ENCODE results near the gene AATK. TPM values are rescaled to one million over a fixed set of nuclear protein-coding genes. Genes with fewer than 3 reads are reported as not detected.

Gene AATK
- total and polyA plus RNA-seq, 4 donors, result 9.6 to 54.6 (median 23.7) TPM

- no peaks in the 10 kb centered on the region for H3K36me3 ChIP-seq (ENCODE audit: control insufficient read depth in 4 of 4, insufficient read depth in 4 of 4, low read length in 4 of 4)
- no peak for TF ChIP-seq CTCF (IDR thresholded peaks at IDR 0.05; ENCODE audit: control extremely low read depth, extremely low read depth)
- no peaks in the 10 kb centered on the region for H3K27me3 ChIP-seq (ENCODE audit: control insufficient read depth in 3 of 3, insufficient read depth in 3 of 3, low read length in 2 of 3)
- H3K4me1 ChIP-seq (ENCODE audit: control insufficient read depth in 5 of 5, insufficient read depth in 5 of 5, low read length in 5 of 5), result peaks cover 0 to 2% (median 0%) of the 10 kb centered on the region in 5 donors
- no peak overlapping the region for H3K27ac ChIP-seq (ENCODE audit: low read depth in 1 of 2, low read length in 1 of 2)
- no peak overlapping the region for H3K4me3 ChIP-seq
- DNase-seq, result no peak
- WGBS, 2 donors, result 85% methylated on average over 17 of the region's 17 CpGs
- no peaks in the 10 kb centered on the region for H3K9me3 ChIP-seq (ENCODE audit: control insufficient read depth in 4 of 4, insufficient read depth in 3 of 4, low read length in 3 of 4)
- no peak for ATAC-seq (ENCODE audit: insufficient read depth, low FRiP score)
- H3K9ac ChIP-seq (ENCODE audit: insufficient read depth in 1 of 2, low read length in 2 of 2), result no peak overlapping the region
Measured at GRCh38 chr17:81143717-81144422, 22.2 kb downstream of the AATK start.

GRCh38 chr17:81143200-81143527, 22.9 kb downstream of the AATK start:
- H3K27me3 ChIP-seq (ENCODE audit: control insufficient read depth in 3 of 3, insufficient read depth in 3 of 3, low read length in 2 of 3), result no peaks in the 10 kb centered on the region
- H3K4me1 ChIP-seq (ENCODE audit: control insufficient read depth in 5 of 5, insufficient read depth in 5 of 5, low read length in 5 of 5), result peaks cover 0 to 2% (median 0%) of the 10 kb centered on the region in 5 donors
- DNase-seq, result no peak
- WGBS, 2 donors, result 69 to 88% methylated on average over 3 to 11 of the region's 11 CpGs
- no peak overlapping the region for H3K9ac ChIP-seq (ENCODE audit: insufficient read depth in 1 of 2, low read length in 2 of 2)
- no peak overlapping the region for H3K27ac ChIP-seq (ENCODE audit: low read depth in 1 of 2, low read length in 1 of 2)
- H3K9me3 ChIP-seq (ENCODE audit: control insufficient read depth in 4 of 4, insufficient read depth in 3 of 4, low read length in 3 of 4), result no peaks in the 10 kb centered on the region
- no peak for ATAC-seq (ENCODE audit: insufficient read depth, low FRiP score)
- no peak overlapping the region for H3K4me3 ChIP-seq
- no peak for TF ChIP-seq CTCF (IDR thresholded peaks at IDR 0.05; ENCODE audit: control extremely low read depth, extremely low read depth)
- H3K36me3 ChIP-seq (ENCODE audit: control insufficient read depth in 4 of 4, insufficient read depth in 4 of 4, low read length in 4 of 4), result no peaks in the 10 kb centered on the region

- DNase-seq (peak; percentile 83 to 85 (median 84)), ATAC-seq (ENCODE audit: insufficient read depth, low FRiP score) (peak; percentile 63)
- 34 to 49% methylated on average over 24 to 25 of the region's 25 CpGs for WGBS, 2 donors
- H3K36me3 ChIP-seq (ENCODE audit: control insufficient read depth in 4 of 4, insufficient read depth in 4 of 4, low read length in 4 of 4), result no peaks in the 10 kb centered on the region
- peak; percentile 81 for TF ChIP-seq CTCF (IDR thresholded peaks at IDR 0.05; ENCODE audit: control extremely low read depth, extremely low read depth)
- no peak overlapping the region for H3K9ac ChIP-seq (ENCODE audit: insufficient read depth in 1 of 2, low read length in 2 of 2)
- H3K27me3 ChIP-seq (ENCODE audit: control insufficient read depth in 3 of 3, insufficient read depth in 3 of 3, low read length in 2 of 3), result no peaks in the 10 kb centered on the region
- H3K4me3 ChIP-seq, result no peak overlapping the region
- no peaks in the 10 kb centered on the region for H3K9me3 ChIP-seq (ENCODE audit: control insufficient read depth in 4 of 4, insufficient read depth in 3 of 4, low read length in 3 of 4)
- H3K27ac ChIP-seq (ENCODE audit: low read depth in 1 of 2, low read length in 1 of 2), result no peak overlapping the region
- peaks cover 0 to 2% (median 0%) of the 10 kb centered on the region in 5 donors for H3K4me1 ChIP-seq (ENCODE audit: control insufficient read depth in 5 of 5, insufficient read depth in 5 of 5, low read length in 5 of 5)
Measured at GRCh38 chr17:81142301-81143199, 23.5 kb downstream of the AATK start.
